Adrenal gland (tissue), 12 donors: ENCODE results near the gene TMEM232. TPM values are rescaled to one million over a fixed set of nuclear protein-coding genes. Genes with fewer than 3 reads are reported as not detected.

Source experiments
- DNase-seq, 7 donors: peaks; one replicate each; pipeline ENCODE4 v3.0.0-alpha.2; 2019 to 2020
- H3K27ac ChIP-seq, 5 donors: fragments of 200-600 bp; sonication (generic) in 4 of 5; 1 replicate in 3 of 5; 2 replicates in 2 of 5; pipeline versions ENCODE4 v1.5.1 to v1.8.0; 2016 to 2020; ENCODE audit warnings: mild to moderate bottlenecking in 1 of 5
- H3K27me3 ChIP-seq: fragments of 200-600 bp; 2 replicates; pipeline ENCODE4 v1.8.0; 2021
- H3K36me3 ChIP-seq, 2 donors: fragments of 200-600 bp; replicated peaks in 1 of 2; 1 replicate in 1 of 2; 2 replicates in 1 of 2; pipeline versions ENCODE4 v1.5.1 to v1.8.0; 2018 to 2022
- H3K4me1 ChIP-seq, 2 donors: fragments of 200-600 bp; replicated peaks in 1 of 2; 1 replicate in 1 of 2; 2 replicates in 1 of 2; pipeline versions ENCODE4 v1.5.1 to v1.8.0; 2018 to 2021
- H3K4me3 ChIP-seq, 4 donors: fragments of 200-600 bp; sonication (generic) in 3 of 4; one replicate each; pipeline ENCODE4 v1.5.1; 2016 to 2018
- H3K9me3 ChIP-seq, 3 donors: fragments of 200-600 bp; sonication (generic) in 1 of 3; replicated peaks in 1 of 3; 1 replicate in 2 of 3; 2 replicates in 1 of 3; pipeline versions ENCODE4 v1.5.1 to v1.8.0; 2016 to 2021
- CTCF ChIP-seq, 6 experiments: fragments of 450-650 bp in 4 of 6; fragments of 200-600 bp in 2 of 6; sonication (generic) in 1 of 6; IDR thresholded peaks; 1 replicate in 5 of 6; 2 replicates in 1 of 6; pipeline versions ENCODE4 v1.5.1 to v1.8.0; 2016 to 2021; ENCODE audit warnings: antibody characterized with exemption in 6 of 6, mild to moderate bottlenecking in 2 of 6, moderate library complexity in 1 of 6
- POLR2A ChIP-seq, 2 donors: fragments of 450-650 bp; IDR thresholded peaks; one replicate each; pipeline ENCODE4 v1.6.1; 2017; ENCODE audit warnings: antibody characterized with exemption in 2 of 2, mild to moderate bottlenecking in 2 of 2, moderate library complexity in 1 of 2
- WGBS, 4 donors: extraction: QIAGEN DNeasy Blood & Tissue Kit in 2 of 4; methylation state at CpG; one replicate each; pipeline versions ENCODE4 v1.1.5 to v1.1.7; 2013 to 2017; 5-methylcytosine and 5-hydroxymethylcytosine counted together
- intact Hi-C, 2 donors: fragments of 100-400 bp; cut with DNase I; formaldehyde crosslinking; loops; one replicate each; pipeline versions ENCODE4 v1.14.1 to v1.15.0; 2022 to 2023
- polyA plus RNA-seq, 3 donors: library from polyadenylated mRNA; stranded (reverse); fragments of 200-250 nt in 2 of 3; fragments of 350-450 nt in 1 of 3; fragmentation: Illumina TruSeq in 1 of 3; extraction: RNeasy Lipid Tissue Mini Kit (QIAGEN cat#74804) in 1 of 3; gene quantifications; one replicate each; pipeline ENCODE4 v1.2.3, GENCODE V29; 2013 to 2014
- total RNA-seq, 9 donors: library from RNA; depleted of rRNA in 4 of 9; stranded (reverse); fragments of >200 nt in 4 of 9; fragments of 120-200 nt in 1 of 9; fragmentation: NEBNext Ultra II Directional in 1 of 9; extraction: Animal tissue kit (Norgen Biotek cat#: 25700) in 1 of 9; gene quantifications; one replicate each; pipeline versions ENCODE4 v1.1.0 to v1.2.4, GENCODE V29; 2013 to 2023
- donor health status: healthy with polysubstance abuse.
- donor health status: Bipolar disorder and iron deficiency.
- donor health status: DM: yes; HTN: yes; CAD: no.
- donor health status: DM: no; HTN: no; CAD: no.
- donor health status: DM: no; HTN: no; CAD: no.
- donor health status: DM: yes; HTN: yes; CAD: no.

TMEM232 gene
- total and polyA plus RNA-seq, 12 donors: 0.96 to 16.6 (median 4.5) TPM

GRCh38 chr5:110638970-110639902, 87.2 kb downstream of the TMEM232 start:
- Histone ChIP-seq H3K36me3 (no peaks in the 10 kb centered on the region), H3K4me1 (no peaks in the 10 kb centered on the region), H3K9me3 (no peaks in the 10 kb centered on the region), H3K4me3 (no peak overlapping the region), H3K27ac (no peak overlapping the region), H3K27me3 (no peaks in the 10 kb centered on the region)
- DNase-seq: no peak
- TF ChIP-seq POLR2A (IDR thresholded peaks at IDR 0.05) (no peak), CTCF (IDR thresholded peaks at IDR 0.05) (no peak)
- 85 to 94% (median 90%) methylated on average over 2 to 3 of the region's 3 CpGs for WGBS, 4 donors
- intact Hi-C loops: no loop called here

- no peak for TF ChIP-seq POLR2A (IDR thresholded peaks at IDR 0.05)
- no peak for TF ChIP-seq CTCF (IDR thresholded peaks at IDR 0.05)
- intact Hi-C loops: no loop called here
- no peak for DNase-seq
- Histone ChIP-seq H3K4me3 (no peak overlapping the region), H3K27ac (no peak overlapping the region), H3K4me1 (no peaks in the 10 kb centered on the region), H3K9me3 (peaks cover 0 to 4% (median 0%) of the 10 kb centered on the region in 3 donors), H3K36me3 (no peaks in the 10 kb centered on the region), H3K27me3 (no peaks in the 10 kb centered on the region)
Measured at GRCh38 chr5:110634475-110634874, 92.0 kb downstream of the TMEM232 start.

- Histone ChIP-seq H3K9me3 (peaks cover 0 to 4% (median 0%) of the 10 kb centered on the region in 3 donors), H3K4me3 (no peak overlapping the region), H3K27me3 (no peaks in the 10 kb centered on the region), H3K27ac (no peak overlapping the region), H3K36me3 (no peaks in the 10 kb centered on the region), H3K4me1 (no peaks in the 10 kb centered on the region)
- TF ChIP-seq CTCF (IDR thresholded peaks at IDR 0.05) (no peak), POLR2A (IDR thresholded peaks at IDR 0.05) (no peak)
- DNase-seq: no peak
- intact Hi-C loops: no loop called here
- WGBS, 4 donors: 57 to 92% (median 86%) methylated on average over 1 of the region's 1 CpG
Measured at GRCh38 chr5:110631236-110631635, 95.2 kb downstream of the TMEM232 start.

- Histone ChIP-seq H3K36me3 (no peaks in the 10 kb centered on the region), H3K4me1 (peaks cover 0 to 4% of the 10 kb centered on the region in 2 donors), H3K27ac (no peak overlapping the region), H3K4me3 (no peak overlapping the region), H3K9me3 (peaks cover 0 to 4% (median 0%) of the 10 kb centered on the region in 3 donors), H3K27me3 (no peaks in the 10 kb centered on the region)
- intact Hi-C loops: no loop called here
- DNase-seq: no peak
- WGBS, 4 donors: 78 to 92% (median 87%) methylated on average over 4 of the region's 4 CpGs
- no peak for TF ChIP-seq POLR2A (IDR thresholded peaks at IDR 0.05)
Measured at GRCh38 chr5:110630350-110630749, 96.1 kb downstream of the TMEM232 start.
